HG03571 (cell line): ENCODE data around the gene DGKQ.

Experiments
- ATAC-seq: cut with Tn5 transposase; IDR thresholded peaks from one replicate; pipeline ENCODE4 v1.9.1; 2021; ENCODE audit not compliant: unreplicated experiment

The DGKQ gene, protein sequence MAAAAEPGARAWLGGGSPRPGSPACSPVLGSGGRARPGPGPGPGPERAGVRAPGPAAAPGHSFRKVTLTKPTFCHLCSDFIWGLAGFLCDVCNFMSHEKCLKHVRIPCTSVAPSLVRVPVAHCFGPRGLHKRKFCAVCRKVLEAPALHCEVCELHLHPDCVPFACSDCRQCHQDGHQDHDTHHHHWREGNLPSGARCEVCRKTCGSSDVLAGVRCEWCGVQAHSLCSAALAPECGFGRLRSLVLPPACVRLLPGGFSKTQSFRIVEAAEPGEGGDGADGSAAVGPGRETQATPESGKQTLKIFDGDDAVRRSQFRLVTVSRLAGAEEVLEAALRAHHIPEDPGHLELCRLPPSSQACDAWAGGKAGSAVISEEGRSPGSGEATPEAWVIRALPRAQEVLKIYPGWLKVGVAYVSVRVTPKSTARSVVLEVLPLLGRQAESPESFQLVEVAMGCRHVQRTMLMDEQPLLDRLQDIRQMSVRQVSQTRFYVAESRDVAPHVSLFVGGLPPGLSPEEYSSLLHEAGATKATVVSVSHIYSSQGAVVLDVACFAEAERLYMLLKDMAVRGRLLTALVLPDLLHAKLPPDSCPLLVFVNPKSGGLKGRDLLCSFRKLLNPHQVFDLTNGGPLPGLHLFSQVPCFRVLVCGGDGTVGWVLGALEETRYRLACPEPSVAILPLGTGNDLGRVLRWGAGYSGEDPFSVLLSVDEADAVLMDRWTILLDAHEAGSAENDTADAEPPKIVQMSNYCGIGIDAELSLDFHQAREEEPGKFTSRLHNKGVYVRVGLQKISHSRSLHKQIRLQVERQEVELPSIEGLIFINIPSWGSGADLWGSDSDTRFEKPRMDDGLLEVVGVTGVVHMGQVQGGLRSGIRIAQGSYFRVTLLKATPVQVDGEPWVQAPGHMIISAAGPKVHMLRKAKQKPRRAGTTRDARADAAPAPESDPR

DNA sequence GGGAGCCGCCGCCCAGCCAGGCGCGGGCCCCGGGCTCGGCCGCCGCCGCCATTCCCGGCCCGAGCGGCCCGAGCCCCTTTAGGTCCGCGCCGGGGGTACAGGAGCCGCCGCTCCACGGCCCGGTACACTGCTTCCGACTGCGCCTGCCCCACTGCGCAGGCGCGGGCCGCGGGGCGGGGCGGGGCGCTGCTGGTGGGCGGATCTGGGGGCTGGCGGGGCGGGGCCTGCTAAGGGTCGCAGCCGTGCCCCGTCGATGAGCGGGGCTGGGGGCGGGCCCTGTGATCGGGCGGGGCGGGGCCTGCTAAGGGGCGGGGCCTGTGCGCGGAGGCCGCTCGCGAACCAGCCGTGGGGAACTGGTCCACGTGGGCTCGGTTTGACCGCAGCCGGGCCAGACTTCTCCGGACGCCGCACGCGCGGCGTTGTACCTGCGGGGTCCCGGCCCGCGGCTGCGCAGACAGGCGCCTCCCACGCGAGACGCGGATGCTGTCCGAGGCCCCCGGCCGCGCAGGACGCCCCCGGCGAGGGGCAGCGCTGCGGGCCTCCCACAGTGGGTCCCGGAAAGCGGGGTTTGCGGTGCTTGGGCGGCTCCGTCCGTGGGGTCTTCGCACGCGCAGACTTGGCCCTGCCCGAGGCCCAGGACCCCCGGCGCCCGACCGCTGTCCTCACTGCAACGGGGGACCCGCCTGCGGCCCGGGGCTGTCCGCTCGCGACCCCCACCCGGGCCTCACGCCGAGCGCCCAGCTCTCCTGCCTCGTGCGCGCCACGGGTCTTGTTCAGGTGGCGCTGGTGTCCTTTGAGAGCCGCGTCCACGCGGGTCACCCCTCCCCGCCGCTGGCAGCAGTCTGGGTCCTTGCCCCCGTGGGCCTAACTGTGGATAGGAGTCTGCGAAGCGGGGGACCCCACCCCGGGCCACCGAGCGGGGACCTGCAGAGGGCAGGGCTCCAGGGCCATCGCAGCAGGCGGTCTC lies at the start of gene DGKQ:
DGKQ (minus strand) TSS at position 139 of the 967 bp plus-strand sequence; CDS start at position 52, 87 bp downstream.
- peak; percentile 66 for ATAC-seq

- no peak for ATAC-seq
Observed at GRCh38 chr4:1022739-1023066, 49.3 kb upstream of the DGKQ start.

- ATAC-seq, result no peak
Observed at GRCh38 chr4:1022051-1022738, 48.8 kb upstream of the DGKQ start.

GRCh38 chr4:1021386-1022050 lies 48.1 kb upstream of the DGKQ start:
- peak; percentile 81 for ATAC-seq

DNA sequence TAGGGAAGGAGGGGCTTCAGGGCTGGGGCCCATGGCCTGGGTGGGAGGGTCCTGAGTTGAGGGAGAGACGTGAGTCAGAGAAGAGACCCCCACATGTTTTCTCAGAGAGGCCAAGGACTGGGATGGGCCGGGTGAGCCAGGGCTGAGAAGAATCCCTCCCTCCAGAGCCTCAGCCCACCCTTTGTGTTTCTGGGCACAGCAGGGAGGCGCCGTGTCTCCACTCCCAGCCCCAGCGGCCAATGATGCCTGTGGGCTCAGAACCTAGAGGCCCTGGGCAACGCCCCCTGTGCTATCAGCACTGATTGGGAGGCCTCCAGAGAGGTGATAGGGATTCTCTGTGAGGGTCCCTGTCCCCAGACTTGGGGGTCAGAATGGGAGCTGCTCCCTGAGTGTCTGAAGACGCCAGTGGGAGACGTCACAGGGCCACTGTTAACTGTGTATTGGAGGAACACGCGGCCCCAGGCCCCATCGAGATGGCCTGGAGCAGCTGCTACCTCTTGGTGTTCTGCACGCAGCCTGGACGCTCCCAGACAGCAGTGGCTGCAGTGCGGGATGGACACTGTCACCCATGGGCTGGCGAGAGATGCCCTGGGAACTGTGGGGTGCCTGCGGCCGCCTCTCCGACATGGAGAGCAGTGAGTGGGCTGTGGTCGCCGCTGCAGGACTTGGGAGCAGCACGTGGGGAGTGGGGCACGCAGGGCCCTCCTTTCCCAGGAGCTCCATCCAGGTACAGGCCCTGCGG lies 46.5 kb upstream of the DGKQ start:
- ATAC-seq, result no peak

GRCh38 chr4:1019320-1019719 lies 46.0 kb upstream of the DGKQ start:
- ATAC-seq, result no peak

GRCh38 chr4:1018147-1019020 lies 45.0 kb upstream of the DGKQ start:
- no peak for ATAC-seq

DNA sequence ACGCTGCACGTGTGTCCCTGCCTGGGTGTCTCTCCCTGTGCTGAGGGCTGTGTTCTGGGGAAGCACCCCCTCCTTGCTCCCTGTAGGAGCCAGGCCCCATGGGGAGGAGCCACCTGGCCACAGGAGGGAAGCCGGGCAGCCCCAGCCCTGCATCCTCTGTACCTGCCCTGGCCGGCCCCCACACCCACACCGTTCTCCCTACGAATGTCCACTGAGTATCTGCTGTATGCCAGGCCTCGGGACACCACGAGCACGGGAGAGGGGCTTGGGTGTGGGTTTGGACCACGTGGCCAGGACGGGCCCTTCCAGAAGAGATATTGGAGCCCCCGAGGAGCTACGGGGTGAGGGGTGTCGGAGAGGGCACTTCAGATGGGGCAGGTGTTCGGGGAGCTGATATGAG lies 44.3 kb upstream of the DGKQ start:
- ATAC-seq, result no peak

DNA sequence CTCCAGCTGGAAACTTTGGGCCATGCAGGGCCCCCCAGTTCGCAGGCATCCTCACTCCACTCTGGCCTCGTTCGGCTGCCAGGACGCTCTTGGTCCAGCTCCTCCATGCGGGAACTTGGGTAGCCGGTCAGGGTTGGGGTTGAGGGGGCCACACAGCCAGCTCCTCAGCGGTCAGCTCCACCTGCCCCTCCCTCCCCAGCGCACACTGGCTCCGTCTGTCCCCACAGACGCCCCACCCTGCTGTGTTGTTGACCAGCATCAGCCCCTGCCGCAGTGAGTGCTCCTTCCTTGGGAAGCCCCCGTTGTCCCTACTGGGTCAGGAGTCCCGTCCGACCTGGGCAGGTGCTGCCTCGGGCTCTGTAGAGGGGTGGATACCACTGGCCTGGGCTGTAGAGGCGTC lies 43.8 kb upstream of the DGKQ start:
- ATAC-seq, result no peak

GRCh38 chr4:1015746-1016145 lies 42.4 kb upstream of the DGKQ start:
- ATAC-seq, result no peak

GRCh38 chr4:1015179-1015578 lies 41.8 kb upstream of the DGKQ start:
- ATAC-seq, result no peak

DNA sequence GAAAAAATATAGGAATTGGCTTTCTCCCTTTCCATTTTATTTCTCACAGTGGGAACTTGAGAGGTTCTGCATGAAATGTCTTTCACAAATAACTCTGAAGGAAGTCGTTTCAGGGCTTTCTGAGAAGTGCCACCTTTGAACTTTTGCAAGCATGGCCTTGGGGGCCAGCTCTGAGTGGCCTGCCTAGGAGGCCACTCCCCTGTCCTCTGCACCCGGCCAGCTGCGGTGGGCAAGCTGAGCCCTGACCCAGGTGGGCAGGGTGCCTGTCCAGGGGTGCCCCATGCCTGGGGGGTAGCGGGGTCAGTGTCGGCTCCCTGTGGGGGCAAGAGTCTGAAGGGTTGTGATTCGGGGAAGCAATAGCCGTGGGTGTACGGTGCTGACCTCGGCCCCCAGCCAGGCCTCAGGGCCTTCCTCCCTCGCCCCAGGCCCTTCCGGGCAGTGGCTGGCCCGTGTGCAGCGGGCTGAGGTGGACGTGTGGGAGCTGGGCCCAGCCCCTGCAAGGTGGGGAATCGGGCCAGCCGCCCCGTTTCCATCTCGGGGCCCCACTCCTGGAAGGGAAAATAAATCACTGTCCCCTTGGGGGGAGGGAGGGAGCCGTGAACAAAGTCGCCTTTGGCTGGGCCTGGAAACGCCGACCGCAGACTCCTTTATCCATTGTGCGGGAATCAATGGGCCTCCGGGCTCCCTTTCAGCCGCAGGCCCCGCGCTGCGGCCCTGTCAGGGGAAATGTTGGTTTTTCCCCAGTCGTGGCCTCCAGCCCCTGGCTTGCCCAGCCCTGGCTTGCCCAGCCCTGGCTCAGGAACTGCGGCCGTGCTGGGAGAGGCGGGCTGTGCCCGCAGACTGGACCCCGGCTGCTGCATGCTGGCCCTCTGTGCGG lies 41.2 kb upstream of the DGKQ start:
- ATAC-seq, result no peak

GRCh38 chr4:1013225-1014073 lies 40.1 kb upstream of the DGKQ start:
- no peak for ATAC-seq

GRCh38 chr4:1012034-1012739 lies 38.8 kb upstream of the DGKQ start:
- ATAC-seq, result no peak

GRCh38 chr4:1011666-1012033 lies 38.3 kb upstream of the DGKQ start:
- ATAC-seq, result no peak
